Measurements from ENCODE around the gene SLC25A25. TPM values are rescaled to one million over a fixed set of nuclear protein-coding genes. Genes with fewer than 3 reads are reported as not detected.
A peak's percentile ranks its signal among the peaks of the same experiment; 100 is the strongest.

Gene SLC25A25
- total RNA-seq, 4 donors from 2014 or later, result 23.4 to 29.7 (median 27.2) TPM

GRCh38 chr9:128149001-128149701, 81.1 kb downstream of the SLC25A25 start, which contains the start of gene LCN2:
Gene LCN2, plus strand, starts transcription at chr9:128149453. Its CDS starts 73 bp downstream, at chr9:128149526.
- WGBS, 2 donors, result 38 to 46% methylated on average over 8 to 9 of the region's 9 CpGs
- Histone ChIP-seq H3K9me3 (no peaks in the 10 kb centered on the region), H3K36me3 (no peaks in the 10 kb centered on the region), H3K27me3 (no peaks in the 10 kb centered on the region), H3K27ac (peak within 1 kb of the TSS in 2 of 4 donors; percentile 21 to 56), H3K4me1 (peaks cover 0 to 26% (median 12%) of the 10 kb centered on the region in 4 donors), H3K4me3 (no peak within 1 kb of the TSS)
- no peak for TF ChIP-seq CTCF (IDR thresholded peaks at IDR 0.05)
- no peak for DNase-seq (ENCODE audit: low spot score in 2 of 2)

GRCh38 chr9:128149951-128150593, 82.0 kb downstream of the SLC25A25 start:
- no peak overlapping the region for H3K4me3 ChIP-seq
- H3K36me3 ChIP-seq, result no peaks in the 10 kb centered on the region
- 64 to 76% methylated on average over 11 of the region's 11 CpGs for WGBS, 2 donors
- peaks cover 0 to 26% (median 12%) of the 10 kb centered on the region in 4 donors for H3K4me1 ChIP-seq
- TF ChIP-seq EP300 (IDR thresholded peaks at IDR 0.05) (no peak), POLR2A (IDR thresholded peaks at IDR 0.05) (no peak), CTCF (IDR thresholded peaks at IDR 0.05) (no peak)
- no peaks in the 10 kb centered on the region for H3K27me3 ChIP-seq
- DNase-seq (ENCODE audit: low spot score in 2 of 2), result no peak
- no peaks in the 10 kb centered on the region for H3K9me3 ChIP-seq
- no peak overlapping the region for H3K27ac ChIP-seq

GRCh38 chr9:128150594-128151308, 82.7 kb downstream of the SLC25A25 start:
- 66 to 68% methylated on average over 19 of the region's 19 CpGs for WGBS, 2 donors
- DNase-seq (ENCODE audit: low spot score in 2 of 2), result no peak
- Histone ChIP-seq H3K9me3 (no peaks in the 10 kb centered on the region), H3K27me3 (no peaks in the 10 kb centered on the region), H3K4me1 (peaks cover 0 to 26% (median 12%) of the 10 kb centered on the region in 4 donors), H3K27ac (no peak overlapping the region), H3K36me3 (no peaks in the 10 kb centered on the region), H3K4me3 (no peak overlapping the region)
- TF ChIP-seq EP300 (IDR thresholded peaks at IDR 0.05) (no peak), POLR2A (IDR thresholded peaks at IDR 0.05) (no peak), CTCF (IDR thresholded peaks at IDR 0.05) (no peak)

- no peak for DNase-seq (ENCODE audit: low spot score in 2 of 2)
- no peak for TF ChIP-seq CTCF (IDR thresholded peaks at IDR 0.05)
- no peak for TF ChIP-seq POLR2A (IDR thresholded peaks at IDR 0.05)
- Histone ChIP-seq H3K9me3 (no peaks in the 10 kb centered on the region), H3K4me1 (peaks cover 0 to 26% (median 12%) of the 10 kb centered on the region in 4 donors), H3K36me3 (no peaks in the 10 kb centered on the region), H3K27ac (no peak overlapping the region), H3K27me3 (no peaks in the 10 kb centered on the region), H3K4me3 (no peak overlapping the region)
- 82 to 88% methylated on average over 18 of the region's 18 CpGs for WGBS, 2 donors
Observed at GRCh38 chr9:128151309-128152132, 83.5 kb downstream of the SLC25A25 start.
